Astrocyte of the spinal cord (primary cell): ENCODE data around the gene ELOVL3.

Experiments used
- DNase-seq: peaks from one replicate; pipeline ENCODE4 v3.0.0; 2011; ENCODE audit warnings: low read depth, low spot score
- H3K4me3 ChIP-seq: 2 replicates; pipeline ENCODE4 v1.5.1; 2011; ENCODE audit warnings: low read depth, mild to moderate bottlenecking, low read length, moderate library complexity
- in situ Hi-C: cut with HindIII; loops from 2 replicates; pipeline ENCODE4 v1.10.0; 2017; ENCODE audit warnings: low sequenced_read_pairs
- TF ChIP-seq, protein P1 (sequence below): IDR thresholded peaks from 2 replicates; pipeline ENCODE4 v1.5.1; 2012; ENCODE audit warnings: low read depth, mild to moderate bottlenecking, low read length, inconsistent platforms

Gene ELOVL3

DNA sequence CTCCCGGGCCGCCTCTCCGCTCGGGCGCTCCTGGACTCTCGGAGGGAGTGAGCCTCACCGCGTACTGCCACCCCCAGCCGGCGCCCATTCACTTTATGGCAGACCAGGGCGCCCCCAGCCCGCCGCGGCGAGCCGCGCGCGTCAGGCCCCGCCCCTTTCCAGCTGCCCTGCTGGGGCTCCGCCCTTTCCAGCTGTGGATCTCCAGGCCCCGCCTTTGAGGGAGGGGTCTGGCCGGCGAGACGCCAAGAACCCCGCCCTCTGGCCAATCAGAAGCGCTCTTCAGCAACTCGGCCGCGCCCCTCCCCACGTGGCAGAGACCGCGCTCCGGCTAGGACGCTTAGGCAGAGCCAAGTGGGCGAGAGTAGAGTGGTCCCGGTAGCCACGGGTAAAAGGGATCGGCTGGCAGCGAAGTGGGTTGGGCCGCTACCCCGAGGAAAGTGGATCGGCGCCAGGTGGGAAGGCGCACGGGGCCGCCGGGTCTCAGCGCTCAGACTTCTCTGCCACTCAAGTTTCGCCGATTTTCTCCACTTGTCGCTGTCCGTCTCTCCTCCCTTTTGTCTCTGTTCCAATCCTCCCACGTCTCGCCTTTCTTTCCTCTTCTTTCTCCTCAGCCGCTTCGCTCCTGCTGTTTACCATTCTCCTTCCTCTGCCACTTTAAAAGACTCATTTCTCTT lies 15.5 kb downstream of the ELOVL3 start, which contains the start of gene PITX3:
PITX3 (minus strand) TSS at position 69 of the 674 bp plus-strand sequence. CDS start 9,432 bp downstream, outside the sequence.
- peak within 1 kb of the TSS; percentile 62 for H3K4me3 ChIP-seq
- TF ChIP-seq, protein P1, sequence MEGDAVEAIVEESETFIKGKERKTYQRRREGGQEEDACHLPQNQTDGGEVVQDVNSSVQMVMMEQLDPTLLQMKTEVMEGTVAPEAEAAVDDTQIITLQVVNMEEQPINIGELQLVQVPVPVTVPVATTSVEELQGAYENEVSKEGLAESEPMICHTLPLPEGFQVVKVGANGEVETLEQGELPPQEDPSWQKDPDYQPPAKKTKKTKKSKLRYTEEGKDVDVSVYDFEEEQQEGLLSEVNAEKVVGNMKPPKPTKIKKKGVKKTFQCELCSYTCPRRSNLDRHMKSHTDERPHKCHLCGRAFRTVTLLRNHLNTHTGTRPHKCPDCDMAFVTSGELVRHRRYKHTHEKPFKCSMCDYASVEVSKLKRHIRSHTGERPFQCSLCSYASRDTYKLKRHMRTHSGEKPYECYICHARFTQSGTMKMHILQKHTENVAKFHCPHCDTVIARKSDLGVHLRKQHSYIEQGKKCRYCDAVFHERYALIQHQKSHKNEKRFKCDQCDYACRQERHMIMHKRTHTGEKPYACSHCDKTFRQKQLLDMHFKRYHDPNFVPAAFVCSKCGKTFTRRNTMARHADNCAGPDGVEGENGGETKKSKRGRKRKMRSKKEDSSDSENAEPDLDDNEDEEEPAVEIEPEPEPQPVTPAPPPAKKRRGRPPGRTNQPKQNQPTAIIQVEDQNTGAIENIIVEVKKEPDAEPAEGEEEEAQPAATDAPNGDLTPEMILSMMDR = no peak
- in situ Hi-C loops = no loop called here
- DNase-seq = peak; percentile 92

DNA sequence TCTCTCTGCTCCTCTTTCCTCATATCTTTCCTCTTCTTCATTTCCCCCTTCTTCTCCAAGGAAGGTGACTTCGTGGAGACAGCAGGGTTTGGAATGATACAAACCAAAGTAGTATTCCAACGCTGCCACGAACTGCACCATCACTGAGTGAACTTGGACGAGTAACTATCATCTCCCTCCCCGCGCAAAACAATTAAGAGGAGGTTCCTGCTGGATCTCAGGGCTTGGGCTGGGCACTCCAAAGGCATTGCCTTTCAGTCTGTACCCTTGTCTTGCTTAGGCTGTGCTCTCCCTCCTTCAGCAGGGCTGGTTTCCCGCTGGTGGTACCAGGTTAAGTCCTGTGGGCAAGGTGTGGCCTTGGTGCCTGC lies 16.0 kb downstream of the ELOVL3 start:
- in situ Hi-C loops = no loop called here
- TF ChIP-seq, protein P1 = no peak
- no peak for DNase-seq
- H3K4me3 ChIP-seq = peak overlapping the region; percentile 62

DNA sequence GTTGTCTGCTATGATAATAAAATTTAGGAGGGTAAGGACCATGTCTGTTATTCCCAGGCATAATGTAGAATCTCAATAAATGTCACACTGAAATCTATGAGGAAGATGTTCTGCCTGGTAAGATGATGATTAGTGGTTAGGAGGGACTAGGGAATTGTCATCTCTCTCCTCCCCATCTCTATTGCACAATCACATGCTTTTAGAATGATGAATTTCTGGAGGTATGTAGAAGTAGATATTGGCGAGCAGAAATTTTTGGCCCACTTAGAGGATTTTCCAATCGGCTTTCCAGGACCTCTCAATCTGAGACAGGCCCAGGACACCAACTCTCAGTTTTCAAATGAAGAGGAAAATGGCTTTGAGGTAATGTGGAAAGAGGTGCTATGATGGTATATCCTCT lies 17.2 kb downstream of the ELOVL3 start:
- DNase-seq = no peak
- H3K4me3 ChIP-seq = no peak overlapping the region
- TF ChIP-seq, protein P1 = no peak
- in situ Hi-C loops = no loop called here

DNA sequence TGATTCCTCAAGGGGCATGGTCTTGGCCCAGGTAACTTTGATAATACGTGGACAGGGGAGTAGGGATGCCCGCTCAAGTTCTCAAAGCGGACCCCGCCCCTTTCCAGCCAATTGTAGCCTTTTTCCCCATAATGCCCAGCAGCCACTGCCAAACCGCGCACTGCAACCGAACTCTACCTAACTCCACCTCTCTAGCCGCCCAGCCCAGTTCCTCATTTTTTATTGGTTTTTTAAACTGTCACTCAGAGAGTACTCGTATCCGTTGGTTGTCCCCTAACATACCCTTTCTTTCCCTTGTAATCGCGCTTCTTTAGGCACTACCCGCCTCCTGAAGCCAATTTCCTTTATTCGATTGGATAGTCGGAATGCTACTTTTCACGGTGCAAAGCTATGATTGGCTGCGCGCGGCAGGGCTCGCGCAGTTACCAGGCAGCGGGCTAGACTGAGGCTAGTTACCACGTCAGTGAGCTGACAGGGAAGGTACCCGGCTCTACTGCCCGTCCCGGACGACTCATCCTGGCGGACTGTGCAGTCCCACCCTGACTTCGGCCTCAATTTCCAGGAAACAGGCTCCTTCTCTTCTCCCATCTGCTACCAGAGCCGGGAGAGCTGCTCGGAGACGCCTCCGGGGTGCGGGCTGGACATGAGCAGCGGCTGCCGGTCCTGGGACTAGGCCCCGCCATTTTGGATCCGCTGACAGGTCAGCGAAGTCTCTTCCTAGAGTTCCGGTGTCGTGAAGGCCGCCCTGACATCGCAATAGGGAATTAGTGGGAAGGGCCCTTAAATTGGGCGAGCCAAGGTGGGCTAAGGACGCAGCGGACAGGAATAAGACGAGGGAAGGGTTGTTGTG lies 19.2 kb downstream of the ELOVL3 start, which contains the start of gene GBF1:
GBF1 (plus strand) TSS at position 451 of the 850 bp plus-strand sequence. CDS start 13,407 bp downstream, outside the sequence.
- TF ChIP-seq, protein P1 = no peak
- in situ Hi-C loops = no loop called here
- peak within 1 kb of the TSS; percentile 99 for H3K4me3 ChIP-seq
- peak; percentile 100 for DNase-seq

DNA sequence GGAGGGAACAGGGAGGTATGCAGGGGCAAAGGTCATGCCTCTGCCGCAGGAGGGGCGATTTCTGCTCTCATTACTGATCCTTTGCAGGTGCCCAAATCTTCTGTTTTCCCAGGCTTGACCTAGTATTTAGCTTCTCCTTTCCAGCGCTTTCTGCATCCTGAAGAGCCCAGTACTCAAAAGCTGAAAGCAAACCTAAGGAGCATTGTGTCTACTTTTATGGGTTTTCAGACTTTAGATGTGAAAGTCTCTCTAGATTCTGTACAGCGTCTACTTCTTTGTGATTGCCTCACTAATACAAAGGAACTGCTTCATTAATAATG lies 19.8 kb downstream of the ELOVL3 start:
- TF ChIP-seq, protein P1 = no peak
- in situ Hi-C loops = no loop called here
- peak overlapping the region; percentile 99 for H3K4me3 ChIP-seq
- no peak for DNase-seq

DNA sequence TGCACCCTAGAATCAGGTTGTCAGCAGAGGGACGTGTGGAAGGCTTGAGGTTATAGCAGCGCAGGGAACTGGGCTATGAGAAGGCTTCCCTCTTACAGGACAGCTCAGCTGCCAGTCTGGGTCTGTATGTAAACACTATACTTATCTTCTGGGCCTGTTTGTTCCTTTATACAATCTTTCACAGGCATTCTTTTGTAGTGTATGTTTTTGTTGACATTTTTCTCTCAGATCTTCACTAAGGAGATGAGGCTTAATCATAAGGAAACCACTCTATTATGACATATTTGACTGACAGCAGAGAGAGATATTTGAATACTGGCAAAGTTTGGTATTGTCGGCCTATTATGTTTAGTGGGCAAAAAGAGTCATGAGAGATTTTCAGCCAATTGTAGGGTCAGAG lies 20.2 kb downstream of the ELOVL3 start:
- H3K4me3 ChIP-seq = peak overlapping the region; percentile 99
- TF ChIP-seq, protein P1 = no peak
- in situ Hi-C loops = no loop called here
- no peak for DNase-seq
